NCI-H1105 (cell line): ENCODE measurements around the gene CA12.
"Not testable (repeated sequence)": the region's sequence is repeated elsewhere in the genome, so short reads cannot be mapped to it uniquely, and the experiment has no call there.

ENCODE experiments used
- DNase-seq: peaks from one replicate; lab custom pipeline; 2025; lab: John Stamatoyannopoulos, UW

CA12 gene

GRCh38 chr15:63357061-63357460 lies 24.6 kb downstream of the CA12 start:
- no peak for DNase-seq

GRCh38 chr15:63354821-63355650 lies 26.6 kb downstream of the CA12 start:
- DNase-seq: no peak

- DNase-seq: no peak
Observed at GRCh38 chr15:63353887-63354286, 27.8 kb downstream of the CA12 start.

GRCh38 chr15:63353261-63353660 lies 28.4 kb downstream of the CA12 start:
- DNase-seq: no peak

GRCh38 chr15:63352808-63353207 lies 28.8 kb downstream of the CA12 start:
- no peak for DNase-seq

- no peak for DNase-seq
Observed at GRCh38 chr15:63351170-63351569, 30.5 kb downstream of the CA12 start.

- DNase-seq: no peak
Observed at GRCh38 chr15:63350178-63350621, 31.4 kb downstream of the CA12 start.

GRCh38 chr15:63349621-63350020 lies 32.0 kb downstream of the CA12 start:
- DNase-seq: no peak

GRCh38 chr15:63349156-63349555 lies 32.5 kb downstream of the CA12 start:
- DNase-seq: no peak

GRCh38 chr15:63348392-63348791 lies 33.3 kb downstream of the CA12 start:
- peak; percentile 69 for DNase-seq

- no peak for DNase-seq
Observed at GRCh38 chr15:63347074-63347857, 34.4 kb downstream of the CA12 start.

- DNase-seq: no peak
Observed at GRCh38 chr15:63345391-63345752, 36.3 kb downstream of the CA12 start.

- DNase-seq: no peak
Observed at GRCh38 chr15:63344731-63345390, 36.8 kb downstream of the CA12 start.

GRCh38 chr15:63342996-63343562 lies 38.6 kb downstream of the CA12 start:
- DNase-seq: not testable (repeated sequence)

GRCh38 chr15:63341898-63342297 lies 39.7 kb downstream of the CA12 start:
- no peak for DNase-seq

- no peak for DNase-seq
Observed at GRCh38 chr15:63340878-63341277, 40.8 kb downstream of the CA12 start.

GRCh38 chr15:63340353-63340752 lies 41.3 kb downstream of the CA12 start:
- DNase-seq: no peak

- DNase-seq: no peak
Observed at GRCh38 chr15:63339836-63340235, 41.8 kb downstream of the CA12 start.

- no peak for DNase-seq
Observed at GRCh38 chr15:63339006-63339766, 42.5 kb downstream of the CA12 start.

- DNase-seq: no peak
Observed at GRCh38 chr15:63338170-63338569, 43.5 kb downstream of the CA12 start.

GRCh38 chr15:63337046-63337445 lies 44.6 kb downstream of the CA12 start:
- DNase-seq: no peak
